COR-L47 (cell line): ENCODE measurements around the gene GLI1.
A peak's percentile ranks its signal among the peaks of the same experiment; 100 is the strongest.

Experiments
- DNase-seq: peaks from one replicate; lab custom pipeline; 2025; lab: John Stamatoyannopoulos, UW

Gene GLI1

DNA sequence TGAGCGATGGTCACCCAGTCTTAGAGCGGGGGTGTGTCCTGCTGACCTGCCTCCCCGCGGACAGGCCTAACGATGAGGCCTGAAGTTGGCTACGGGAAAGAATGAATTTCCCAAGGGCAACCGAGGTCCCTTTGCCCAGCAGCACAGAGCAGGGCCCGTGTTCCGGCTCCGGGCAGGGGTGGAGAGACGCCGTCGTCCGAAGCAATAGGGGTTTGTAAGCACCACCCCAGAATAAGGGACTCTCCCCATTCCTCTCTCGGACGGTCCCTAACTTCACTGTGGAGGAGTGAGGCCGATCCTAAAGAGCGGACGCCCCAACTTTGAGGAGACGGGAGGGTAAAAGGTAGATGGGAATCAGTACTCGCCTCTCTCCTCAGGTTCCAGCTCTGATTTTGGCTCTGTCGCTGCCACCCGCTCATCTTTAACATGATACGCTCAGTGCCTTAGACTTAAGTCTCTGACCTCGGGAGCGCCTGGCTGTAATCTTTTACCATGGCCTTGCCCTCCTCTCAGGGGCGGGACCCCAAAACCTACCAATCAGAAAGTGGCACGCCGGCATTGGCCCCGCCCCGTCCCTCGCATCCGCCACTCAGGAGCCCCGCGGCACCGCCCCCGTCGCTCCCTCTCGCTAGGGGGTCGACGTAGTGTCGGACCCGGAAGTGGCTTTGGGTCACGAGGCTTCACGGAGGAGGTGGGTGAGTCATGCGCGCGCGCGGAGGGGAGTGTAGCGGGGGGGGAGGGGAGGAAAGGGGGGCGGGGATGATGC lies 60.7 kb downstream of the GLI1 start, which contains the start of gene DDIT3:
DDIT3 (minus strand) TSS at position 462 of the 766 bp plus-strand sequence. CDS start 3,108 bp downstream, outside the sequence.
- DNase-seq: peak; percentile 98

DNA sequence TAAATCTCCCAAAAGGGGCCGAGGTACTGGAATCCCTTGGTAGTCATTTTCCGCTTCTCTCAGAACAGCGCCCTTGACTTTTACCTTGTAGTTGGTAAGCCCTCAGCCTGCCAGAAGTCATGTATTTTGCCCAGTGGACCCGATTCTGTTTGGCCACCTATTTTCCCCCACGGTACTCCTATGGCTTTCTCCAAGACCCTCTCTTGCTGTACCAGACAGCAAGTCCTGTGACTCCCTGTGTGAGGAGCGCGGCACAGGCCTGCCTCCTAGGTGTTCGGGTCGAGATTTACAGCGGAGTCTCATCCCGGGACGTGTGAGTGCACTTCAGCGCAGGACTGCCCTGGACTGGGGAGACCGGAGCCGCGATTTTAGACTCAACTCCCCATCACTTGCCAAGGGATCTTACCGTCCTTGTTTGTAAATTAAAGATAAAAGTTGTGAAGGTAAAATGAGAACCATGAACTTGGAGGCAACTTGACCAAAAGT lies 62.0 kb downstream of the GLI1 start:
- no peak for DNase-seq
